IMR-90 (cell line): ENCODE results near the gene LRP1B. TPM values are rescaled to one million over a fixed set of nuclear protein-coding genes. Genes with fewer than 3 reads are reported as not detected.

ENCODE experiments used
- ATAC-seq: fragments of 200-7000 bp; cut with Tn5 transposase; 2 replicates; pipeline ENCODE4 v1.9.1; 2020; ENCODE audit warnings: low read depth, mild to moderate bottlenecking, moderate library complexity
- BruUV-seq: library from RNA; stranded (reverse); fragments of 400-500 nt; replicated peaks from 2 replicates; lab custom pipeline; 2021; lab: Mats Ljungman, UMichigan
- CTCF ChIA-PET: fragments of 300-600 bp; formaldehyde crosslinking; extraction: SDS; loops from one replicate; lab custom pipeline; 2021; ENCODE audit warnings: antibody characterized with exemption; lab: Yijun Ruan, JAX
- POLR2A ChIA-PET: fragments of 300-600 bp; sonication (Branson Sonifier 250); formaldehyde crosslinking; loops from one replicate; lab custom pipeline; 2022; ENCODE audit warnings: antibody characterized with exemption; ENCODE audit not compliant: unreplicated experiment; lab: Charles Lee
- DNase-seq: peaks from one replicate; pipeline ENCODE4 v3.0.0; 2013
- H2AFZ ChIP-seq: replicated peaks from 2 replicates; pipeline ENCODE3; 2013; ENCODE audit warnings: low read length, mild to moderate bottlenecking; ENCODE audit not compliant: poor library complexity
- H2AK5ac ChIP-seq: 2 replicates; pipeline ENCODE4 v1.6.1; 2013; ENCODE audit warnings: low read depth, low read length, inconsistent platforms
- H2AK9ac ChIP-seq: replicated peaks from 2 replicates; pipeline ENCODE3; 2013; ENCODE audit warnings: mild to moderate bottlenecking, low read depth, low read length, moderate library complexity; ENCODE audit not compliant: poor library complexity
- H2BK120ac ChIP-seq: 2 replicates; pipeline ENCODE4 v1.6.1; 2013; ENCODE audit warnings: low read depth, low read length, inconsistent platforms
- H2BK15ac ChIP-seq: 3 replicates; pipeline ENCODE4 v1.6.1; 2013; ENCODE audit warnings: low read depth, low read length, inconsistent platforms
- H2BK20ac ChIP-seq: 2 replicates; pipeline ENCODE4 v1.6.1; 2013; ENCODE audit warnings: low read depth, mild to moderate bottlenecking, inconsistent platforms, low read length, moderate library complexity
- H2BK5ac ChIP-seq: 2 replicates; pipeline ENCODE4 v1.6.1; 2013; ENCODE audit warnings: mild to moderate bottlenecking, low read depth, low read length, inconsistent platforms; ENCODE audit not compliant: poor library complexity, severe bottlenecking
- H3K14ac ChIP-seq: replicated peaks from 2 replicates; pipeline ENCODE4 v1.6.1; 2013; ENCODE audit warnings: low read depth, low read length, inconsistent platforms
- H3K18ac ChIP-seq: 2 replicates; pipeline ENCODE4 v1.6.1; 2013; ENCODE audit warnings: low read depth, low read length, control low read depth
- H3K23ac ChIP-seq: 2 replicates; pipeline ENCODE4 v1.6.1; 2013; ENCODE audit warnings: low read depth, low read length, inconsistent platforms
- H3K27ac ChIP-seq: 2 replicates; pipeline ENCODE4 v1.5.1; 2013; ENCODE audit warnings: mild to moderate bottlenecking, control low read depth, low read length; ENCODE audit not compliant: insufficient read depth
- H3K27me3 ChIP-seq: 2 replicates; pipeline ENCODE4 v1.6.1; 2013; ENCODE audit warnings: low read length; ENCODE audit not compliant: control insufficient read depth, insufficient read depth
- H3K36me3 ChIP-seq: 2 replicates; pipeline ENCODE4 v1.6.1; 2013; ENCODE audit warnings: low read length, mixed read lengths; ENCODE audit not compliant: control insufficient read depth, insufficient read depth
- H3K4ac ChIP-seq: 2 replicates; pipeline ENCODE4 v1.6.1; 2013; ENCODE audit warnings: low read depth, low read length, inconsistent platforms
- H3K4me1 ChIP-seq: 2 replicates; pipeline ENCODE4 v1.6.1; 2013; ENCODE audit warnings: low read length, mixed read lengths; ENCODE audit not compliant: control insufficient read depth, insufficient read depth
- H3K4me2 ChIP-seq: 2 replicates; pipeline ENCODE4 v1.6.1; 2013; ENCODE audit warnings: low read depth, mild to moderate bottlenecking, control low read depth, low read length, moderate library complexity
- H3K4me3 ChIP-seq: 2 replicates; pipeline ENCODE4 v1.5.1; 2013; ENCODE audit warnings: low read depth, mild to moderate bottlenecking, control low read depth, low read length, moderate library complexity; ENCODE audit not compliant: insufficient read depth
- H3K56ac ChIP-seq: 2 replicates; pipeline ENCODE4 v1.6.1; 2013; ENCODE audit warnings: low read length, inconsistent platforms; ENCODE audit not compliant: insufficient read depth; ENCODE audit errors: extremely low read depth
- H3K79me1 ChIP-seq, 2 experiments: 2 replicates each; pipeline ENCODE4 v1.6.1; 2013; ENCODE audit warnings: low read length in 2 of 2, inconsistent platforms in 1 of 2, low read depth in 1 of 2
- H3K9ac ChIP-seq: 2 replicates; pipeline ENCODE4 v1.6.1; 2013; ENCODE audit warnings: low read depth, low read length, control low read depth
- H3K9me1 ChIP-seq: 2 replicates; pipeline ENCODE4 v1.6.1; 2013; ENCODE audit warnings: low read length, inconsistent platforms; ENCODE audit not compliant: insufficient read depth
- H3K9me3 ChIP-seq: 2 replicates; pipeline ENCODE4 v1.6.1; 2013; ENCODE audit warnings: low read length; ENCODE audit not compliant: control insufficient read depth, insufficient read depth
- H4K20me1 ChIP-seq: 2 replicates; pipeline ENCODE4 v1.6.1; 2013; ENCODE audit warnings: low read length, inconsistent platforms; ENCODE audit not compliant: insufficient read depth
- H4K5ac ChIP-seq: 2 replicates; pipeline ENCODE4 v1.6.1; 2013; ENCODE audit warnings: mild to moderate bottlenecking, low read depth, low read length, control low read depth
- H4K8ac ChIP-seq, 2 experiments: 2 replicates each; pipeline ENCODE4 v1.6.1; 2013; ENCODE audit warnings: low read depth in 2 of 2, low read length in 2 of 2, control low read depth in 1 of 2, inconsistent platforms in 1 of 2
- H4K91ac ChIP-seq: 2 replicates; pipeline ENCODE4 v1.6.1; 2013; ENCODE audit warnings: low read depth, low read length, inconsistent platforms; ENCODE audit not compliant: insufficient read depth
- BHLHE40 ChIP-seq: fragments of 150-350 bp; IDR thresholded peaks from 2 replicates; pipeline ENCODE4 v1.6.1; 2016; ENCODE audit warnings: mild to moderate bottlenecking, low read depth, low read length
- CEBPB ChIP-seq: IDR thresholded peaks from 2 replicates; pipeline ENCODE4 v1.6.1; 2012; ENCODE audit warnings: low read depth, low read length, improper control_type of control experiment
- CHD1 ChIP-seq: IDR thresholded peaks from 2 replicates; pipeline ENCODE4 v1.6.1; 2012; ENCODE audit warnings: low read depth, low read length, improper control_type of control experiment
- CTCF ChIP-seq: conservative IDR thresholded peaks from 2 replicates; pipeline ENCODE4 v1.5.1; 2012; ENCODE audit warnings: mild to moderate bottlenecking, low read depth, low read length, improper control_type of control experiment
- MAFK ChIP-seq: IDR thresholded peaks from 2 replicates; pipeline ENCODE4 v1.6.1; 2012; ENCODE audit warnings: low read depth, low read length, improper control_type of control experiment
- MAZ ChIP-seq: IDR thresholded peaks from 2 replicates; pipeline ENCODE4 v1.6.1; 2012; ENCODE audit warnings: low read depth, mild to moderate bottlenecking, low read length, improper control_type of control experiment, moderate library complexity, borderline replicate concordance
- MXI1 ChIP-seq: IDR thresholded peaks from 2 replicates; pipeline ENCODE4 v1.6.1; 2012; ENCODE audit warnings: low read depth, mild to moderate bottlenecking, low read length, moderate library complexity, borderline replicate concordance
- NFE2L2 ChIP-seq: fragments of 150-350 bp; IDR thresholded peaks from 2 replicates; pipeline ENCODE4 v1.6.1; 2016; ENCODE audit warnings: low read depth, mild to moderate bottlenecking, low read length
- POLR2A ChIP-seq: IDR thresholded peaks from 2 replicates; pipeline ENCODE4 v1.6.1; 2012; ENCODE audit warnings: mild to moderate bottlenecking, low read depth, low read length
- RFX5 ChIP-seq: IDR thresholded peaks from 2 replicates; pipeline ENCODE4 v1.8.0; 2012; ENCODE audit warnings: low read depth, mild to moderate bottlenecking, low read length, moderate library complexity
- SMC3 ChIP-seq: fragments of 150-350 bp; IDR thresholded peaks from 2 replicates; pipeline ENCODE4 v1.6.1; 2016; ENCODE audit warnings: low read depth, mild to moderate bottlenecking, antibody characterized with exemption, low read length, moderate library complexity
- WGBS, 2 experiments: methylation state at CpG; one replicate each; pipeline versions ENCODE4 v1.1.5 to v1.1.7; 2013; ENCODE audit warnings: missing lambda C conversion rate in 2 of 2; ENCODE audit not compliant: insufficient read length in 1 of 2; ENCODE audit errors: extremely low coverage in 2 of 2; 5-methylcytosine and 5-hydroxymethylcytosine counted together
- dilution Hi-C: fragments of 300-500 bp; cut with HindIII; formaldehyde crosslinking; loops from one replicate; pipeline ENCODE4 v1.14.3; 2018; ENCODE audit warnings: low sequenced_read_pairs; ENCODE audit not compliant: unreplicated experiment
- in situ Hi-C: fragments of 300-500 bp; cut with MboI; formaldehyde crosslinking; loops from 3 replicates; pipeline ENCODE4 v1.14.3; 2019; ENCODE audit warnings: low sequenced_read_pairs, inconsistent platforms, mixed read lengths
- intact Hi-C: fragments of 100-400 bp; cut with micrococcal nuclease; formaldehyde crosslinking; loops from 2 replicates; pipeline ENCODE4 v1.10.0; 2022
- polyA plus RNA-seq, 3 experiments: library from polyadenylated mRNA; depleted of rRNA; stranded (reverse); fragments of >200 nt; gene quantifications; 2 replicates each; pipeline ENCODE4 v1.2.3, GENCODE V29; 2012; ENCODE audit warnings: low replicate concordance in 1 of 3
- total RNA-seq: library from RNA; depleted of rRNA; stranded (reverse); fragments of >200 nt; gene quantifications from 2 replicates; pipeline ENCODE4 v1.2.3, GENCODE V29; 2012
- TF ChIP-seq, protein P1 (sequence below): fragments of 150-350 bp; IDR thresholded peaks from 2 replicates; pipeline ENCODE4 v1.6.1; 2017; ENCODE audit warnings: mild to moderate bottlenecking, antibody characterized with exemption, low read length, low read depth

LRP1B gene
- total and polyA plus RNA-seq, 2 of the 4 experiments (the other 2 are of a cell fraction) = under 0.01 to 0.02 TPM

GRCh38 chr2:142008135-142008744 is 122.6 kb downstream of the LRP1B start:
- Histone ChIP-seq H3K9ac (no peak overlapping the region), H4K5ac (no peak overlapping the region), H3K4me1 (no peaks in the 10 kb centered on the region), H4K20me1 (no peaks in the 10 kb centered on the region), H3K56ac (no peak overlapping the region), H3K36me3 (no peaks in the 10 kb centered on the region), H3K9me3 (no peaks in the 10 kb centered on the region), H2AFZ (no peak overlapping the region), H3K14ac (no peak overlapping the region), H3K4me2 (no peak overlapping the region), H2AK5ac (no peak overlapping the region), H3K79me1 (no peaks in the 10 kb centered on the region), H3K27ac (no peak overlapping the region), H3K4ac (no peak overlapping the region), H2AK9ac (no peak overlapping the region), H4K91ac (no peak overlapping the region), H2BK15ac (no peak overlapping the region), H3K23ac (no peak overlapping the region), H3K27me3 (no peaks in the 10 kb centered on the region), H2BK20ac (no peak overlapping the region), H2BK120ac (no peak overlapping the region), H2BK5ac (no peak overlapping the region), H4K8ac (no peak overlapping the region), H3K4me3 (no peak overlapping the region), H3K18ac (no peak overlapping the region), H3K9me1 (no peaks in the 10 kb centered on the region)
- ATAC-seq = no peak
- TF ChIP-seq CTCF = no peak
- no peak for TF ChIP-seq MAFK
- TF ChIP-seq SMC3 = no peak
- TF ChIP-seq MAZ = no peak
- no peak for TF ChIP-seq CHD1
- no peak for TF ChIP-seq BHLHE40
- TF ChIP-seq NFE2L2 = no peak
- TF ChIP-seq, protein P1, sequence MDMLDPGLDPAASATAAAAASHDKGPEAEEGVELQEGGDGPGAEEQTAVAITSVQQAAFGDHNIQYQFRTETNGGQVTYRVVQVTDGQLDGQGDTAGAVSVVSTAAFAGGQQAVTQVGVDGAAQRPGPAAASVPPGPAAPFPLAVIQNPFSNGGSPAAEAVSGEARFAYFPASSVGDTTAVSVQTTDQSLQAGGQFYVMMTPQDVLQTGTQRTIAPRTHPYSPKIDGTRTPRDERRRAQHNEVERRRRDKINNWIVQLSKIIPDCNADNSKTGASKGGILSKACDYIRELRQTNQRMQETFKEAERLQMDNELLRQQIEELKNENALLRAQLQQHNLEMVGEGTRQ = no peak
- no peak for TF ChIP-seq CEBPB
- TF ChIP-seq RFX5 = no peak
- TF ChIP-seq MXI1 = no peak
- no peak for TF ChIP-seq POLR2A
- in situ Hi-C loops = no loop called here
- no CpG with 5 or more reads among the region's 4 CpGs for WGBS, 2 experiments
- CTCF ChIA-PET = interaction anchor here (1.0 kb wide), 1 partner anchor 79 kb away, joined by 3 read pairs; no protein-coding TSS in a partner anchor
- POLR2A ChIA-PET = no interaction called here
- dilution Hi-C loops = no loop called here
- DNase-seq = no peak
- intact Hi-C loops = no loop called here
- BruUV-seq = no TSS peak
